HL-60 (cell line): ENCODE results near the gene TP53TG5.

Experiments
- DNase-seq, 2 experiments: peaks; one replicate each; pipeline ENCODE4 v3.0.0-alpha.2; 2010 to 2020; ENCODE audit warnings: low read depth in 1 of 2, low spot score in 1 of 2
- H3K27ac ChIP-seq: fragments of 250-450 bp; sonication (Bioruptor Pico); replicated peaks from 2 replicates; pipeline ENCODE4 v1.5.1; 2020; ENCODE audit warnings: mild to moderate bottlenecking, moderate library complexity
- H3K27me3 ChIP-seq: fragments of 250-450 bp; sonication (Bioruptor Pico); 2 replicates; pipeline ENCODE4 v1.5.1; 2021; ENCODE audit warnings: mild to moderate bottlenecking, moderate library complexity; ENCODE audit not compliant: insufficient read depth, poor library complexity, severe bottlenecking
- H3K4me3 ChIP-seq: replicated peaks from 2 replicates; pipeline ENCODE4 v1.5.1; 2011; ENCODE audit warnings: mild to moderate bottlenecking, control low read depth, low read length; ENCODE audit not compliant: insufficient read depth
- CTCF ChIP-seq: IDR thresholded peaks from one replicate; pipeline ENCODE4 v1.5.1; 2011; ENCODE audit warnings: low read length, control low read depth, inconsistent platforms; ENCODE audit not compliant: insufficient read depth
- GABPA ChIP-seq: IDR thresholded peaks from 2 replicates; pipeline ENCODE4 v1.6.1; 2012; ENCODE audit warnings: low read depth
- POLR2AphosphoS5 ChIP-seq: IDR thresholded peaks from 2 replicates; pipeline ENCODE4 v1.6.1; 2012; ENCODE audit warnings: low read depth
- REST ChIP-seq: IDR thresholded peaks from 2 replicates; pipeline ENCODE4 v1.6.1; 2012; ENCODE audit warnings: low read depth; ENCODE audit not compliant: insufficient replicate concordance
- SPI1 ChIP-seq: IDR thresholded peaks from 2 replicates; pipeline ENCODE4 v1.6.1; 2012; ENCODE audit warnings: low read depth, mild to moderate bottlenecking, borderline replicate concordance

The TP53TG5 gene

GRCh38 chr20:45328451-45328850 is 49.7 kb downstream of the TP53TG5 start:
- Histone ChIP-seq H3K27ac (no peak overlapping the region), H3K4me3 (no peak overlapping the region), H3K27me3 (no peaks in the 10 kb centered on the region)
- no peak for DNase-seq
- no peak for TF ChIP-seq CTCF
- TF ChIP-seq POLR2AphosphoS5: no peak
- TF ChIP-seq REST: no peak
- TF ChIP-seq SPI1: no peak
- TF ChIP-seq GABPA: no peak

- Histone ChIP-seq H3K27me3 (no peaks in the 10 kb centered on the region), H3K4me3 (no peak overlapping the region), H3K27ac (no peak overlapping the region)
- TF ChIP-seq REST (no peak), GABPA (no peak), CTCF (no peak), POLR2AphosphoS5 (no peak), SPI1 (no peak)
- DNase-seq: no peak
Observed at GRCh38 chr20:45325371-45325770, 52.8 kb downstream of the TP53TG5 start.

- H3K4me3 ChIP-seq: no peak overlapping the region
- H3K27me3 ChIP-seq: no peaks in the 10 kb centered on the region
- TF ChIP-seq GABPA: no peak
- TF ChIP-seq POLR2AphosphoS5: no peak
- no peak for TF ChIP-seq CTCF
- TF ChIP-seq SPI1: no peak
- TF ChIP-seq REST: no peak
- H3K27ac ChIP-seq: no peak overlapping the region
- no peak for DNase-seq
Observed at GRCh38 chr20:45323731-45324130, 54.4 kb downstream of the TP53TG5 start.
